ENCODE results near the gene RBBP8NL.

The RBBP8NL gene

DNA sequence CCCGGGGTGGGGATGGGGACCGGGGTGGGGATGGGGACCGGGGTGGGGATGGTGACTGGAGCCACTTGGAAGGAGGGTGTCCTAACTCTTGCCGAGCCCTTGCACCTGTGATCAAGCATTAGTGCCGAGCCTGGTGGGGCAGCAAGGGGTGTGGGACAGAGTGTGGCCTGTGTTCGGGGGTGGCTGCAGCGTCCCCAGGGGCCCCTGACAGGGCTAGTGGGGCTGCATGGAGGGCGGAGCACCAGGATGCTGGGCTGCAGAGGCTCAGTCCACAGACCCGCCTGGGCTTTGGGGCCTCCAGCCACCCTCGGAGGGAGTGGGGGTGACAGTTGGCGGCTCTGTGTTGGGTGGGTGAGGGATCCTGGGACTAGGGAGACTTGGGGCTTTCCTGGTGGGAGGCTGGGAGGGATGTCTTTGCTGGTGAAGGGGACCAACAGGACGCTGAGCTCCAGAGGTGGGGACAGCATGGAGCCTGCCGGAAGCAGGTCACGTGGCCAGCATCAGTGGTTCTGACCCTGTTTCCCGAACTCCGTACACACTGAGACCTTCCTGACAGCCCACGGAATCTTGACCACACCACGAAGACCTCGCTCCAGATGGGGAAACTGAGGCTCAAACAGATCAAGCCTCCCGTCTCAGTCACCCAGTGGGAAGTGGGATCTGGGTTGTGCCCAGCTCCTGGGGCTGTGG lies 4.6 kb downstream of the RBBP8NL start:
- Mint-ChIP-seq H3K27ac (no peak overlapping the region), H3K4me1 (peaks cover 55% of the 10 kb centered on the region), H3K27me3 (ENCODE audit: low read depth, poor library complexity) (peaks cover 11% of the 10 kb centered on the region), H3K9me3 (no peaks in the 10 kb centered on the region), H3K4me3 (no peak overlapping the region), H3K36me3 (ENCODE audit: low read depth) (no peaks in the 10 kb centered on the region)
- TF ChIP-seq, protein P1, sequence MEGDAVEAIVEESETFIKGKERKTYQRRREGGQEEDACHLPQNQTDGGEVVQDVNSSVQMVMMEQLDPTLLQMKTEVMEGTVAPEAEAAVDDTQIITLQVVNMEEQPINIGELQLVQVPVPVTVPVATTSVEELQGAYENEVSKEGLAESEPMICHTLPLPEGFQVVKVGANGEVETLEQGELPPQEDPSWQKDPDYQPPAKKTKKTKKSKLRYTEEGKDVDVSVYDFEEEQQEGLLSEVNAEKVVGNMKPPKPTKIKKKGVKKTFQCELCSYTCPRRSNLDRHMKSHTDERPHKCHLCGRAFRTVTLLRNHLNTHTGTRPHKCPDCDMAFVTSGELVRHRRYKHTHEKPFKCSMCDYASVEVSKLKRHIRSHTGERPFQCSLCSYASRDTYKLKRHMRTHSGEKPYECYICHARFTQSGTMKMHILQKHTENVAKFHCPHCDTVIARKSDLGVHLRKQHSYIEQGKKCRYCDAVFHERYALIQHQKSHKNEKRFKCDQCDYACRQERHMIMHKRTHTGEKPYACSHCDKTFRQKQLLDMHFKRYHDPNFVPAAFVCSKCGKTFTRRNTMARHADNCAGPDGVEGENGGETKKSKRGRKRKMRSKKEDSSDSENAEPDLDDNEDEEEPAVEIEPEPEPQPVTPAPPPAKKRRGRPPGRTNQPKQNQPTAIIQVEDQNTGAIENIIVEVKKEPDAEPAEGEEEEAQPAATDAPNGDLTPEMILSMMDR (IDR thresholded peaks at IDR 0.05) = no peak
- DNase-seq = no peak

DNA sequence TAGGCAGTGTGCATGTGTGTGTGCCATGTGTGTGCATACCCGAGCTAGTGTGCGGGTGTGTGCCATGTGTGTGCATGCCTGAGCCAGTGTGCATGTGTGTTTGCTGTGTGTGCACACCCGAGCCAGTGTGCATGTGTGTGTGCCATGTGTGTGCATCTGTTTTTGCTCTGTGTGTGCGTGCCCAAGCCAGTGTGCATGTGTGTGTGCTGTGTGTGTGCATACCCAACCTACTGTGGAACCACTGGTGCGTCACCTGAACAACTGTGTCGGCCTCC lies 5.7 kb downstream of the RBBP8NL start:
- Mint-ChIP-seq H3K4me1 (peaks cover 45% of the 10 kb centered on the region), H3K27me3 (ENCODE audit: low read depth, poor library complexity) (peaks cover 13% of the 10 kb centered on the region), H3K27ac (no peak overlapping the region), H3K36me3 (ENCODE audit: low read depth) (no peaks in the 10 kb centered on the region), H3K9me3 (no peaks in the 10 kb centered on the region), H3K4me3 (no peak overlapping the region)
- TF ChIP-seq, protein P1 (IDR thresholded peaks at IDR 0.05) = no peak
- DNase-seq = no peak

DNA sequence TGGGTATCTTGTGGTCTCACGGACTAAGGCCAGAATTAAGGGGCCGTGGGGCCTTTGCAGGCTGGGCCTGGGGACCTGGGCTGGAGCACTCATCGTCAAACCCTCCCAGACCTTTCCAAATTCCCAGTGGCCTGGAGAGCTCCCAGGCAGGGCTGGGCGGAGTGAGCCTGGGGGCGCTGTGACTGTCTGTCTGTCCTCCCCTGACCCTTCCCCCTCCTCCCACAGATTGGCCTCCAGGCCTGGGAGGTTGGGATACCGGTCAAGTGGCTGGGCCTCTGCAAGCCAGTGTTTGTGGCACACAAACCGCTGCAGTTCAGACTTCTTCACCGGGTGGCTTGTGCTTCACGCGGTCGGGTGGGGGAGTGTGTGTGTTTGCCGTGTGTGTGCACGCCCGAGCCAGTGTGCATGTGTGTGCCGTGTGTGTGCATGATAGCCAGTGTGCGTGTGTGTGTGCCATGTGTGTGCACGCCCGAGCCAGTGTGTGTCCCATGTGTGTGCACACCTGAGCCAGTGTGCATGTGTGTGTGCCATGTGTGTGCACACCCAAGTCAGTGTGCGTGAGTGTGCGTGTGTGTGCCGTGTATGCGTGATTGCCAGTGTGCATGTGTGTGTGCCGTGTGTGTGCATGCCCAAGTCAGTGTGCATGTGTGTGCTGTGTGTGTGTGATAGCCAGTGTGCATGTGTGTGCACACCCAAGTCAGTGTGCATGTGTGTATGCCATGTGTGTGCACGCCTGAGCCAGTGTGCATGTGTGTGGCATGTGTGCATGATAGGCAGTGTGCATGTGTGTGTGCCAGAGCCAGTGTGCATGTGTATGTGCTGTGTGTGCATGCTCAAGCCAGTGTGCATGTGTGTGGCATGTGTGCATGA lies 6.3 kb downstream of the RBBP8NL start:
- Mint-ChIP-seq H3K4me1 (peaks cover 39% of the 10 kb centered on the region), H3K36me3 (ENCODE audit: low read depth) (no peaks in the 10 kb centered on the region), H3K27me3 (ENCODE audit: low read depth, poor library complexity) (peaks cover 13% of the 10 kb centered on the region), H3K9me3 (no peaks in the 10 kb centered on the region), H3K4me3 (no peak overlapping the region), H3K27ac (no peak overlapping the region)
- DNase-seq = no peak
- TF ChIP-seq, protein P1 (IDR thresholded peaks at IDR 0.05) = no peak

DNA sequence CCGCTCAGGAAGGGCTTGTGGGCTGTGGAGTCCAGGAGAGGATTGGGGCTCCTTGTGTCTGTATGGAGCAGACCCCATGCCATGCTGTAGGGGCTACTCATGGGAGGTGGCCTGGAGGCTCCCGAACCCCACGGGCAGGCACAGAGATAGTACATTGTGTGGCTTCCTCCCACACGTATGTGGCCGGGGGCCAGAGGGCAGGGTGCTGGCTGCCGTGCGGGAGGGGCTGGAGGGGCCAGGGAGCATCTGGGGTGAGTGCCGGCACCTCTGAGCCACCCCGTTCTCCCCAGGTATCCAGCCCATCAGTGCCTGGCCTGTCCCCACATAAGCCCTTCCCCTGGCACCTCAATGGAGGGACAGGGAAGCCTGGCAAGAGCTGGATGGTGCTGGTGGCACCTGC lies 7.6 kb downstream of the RBBP8NL start:
- H3K27me3 Mint-ChIP-seq (ENCODE audit: low read depth, poor library complexity) = peaks cover 13% of the 10 kb centered on the region

DNA sequence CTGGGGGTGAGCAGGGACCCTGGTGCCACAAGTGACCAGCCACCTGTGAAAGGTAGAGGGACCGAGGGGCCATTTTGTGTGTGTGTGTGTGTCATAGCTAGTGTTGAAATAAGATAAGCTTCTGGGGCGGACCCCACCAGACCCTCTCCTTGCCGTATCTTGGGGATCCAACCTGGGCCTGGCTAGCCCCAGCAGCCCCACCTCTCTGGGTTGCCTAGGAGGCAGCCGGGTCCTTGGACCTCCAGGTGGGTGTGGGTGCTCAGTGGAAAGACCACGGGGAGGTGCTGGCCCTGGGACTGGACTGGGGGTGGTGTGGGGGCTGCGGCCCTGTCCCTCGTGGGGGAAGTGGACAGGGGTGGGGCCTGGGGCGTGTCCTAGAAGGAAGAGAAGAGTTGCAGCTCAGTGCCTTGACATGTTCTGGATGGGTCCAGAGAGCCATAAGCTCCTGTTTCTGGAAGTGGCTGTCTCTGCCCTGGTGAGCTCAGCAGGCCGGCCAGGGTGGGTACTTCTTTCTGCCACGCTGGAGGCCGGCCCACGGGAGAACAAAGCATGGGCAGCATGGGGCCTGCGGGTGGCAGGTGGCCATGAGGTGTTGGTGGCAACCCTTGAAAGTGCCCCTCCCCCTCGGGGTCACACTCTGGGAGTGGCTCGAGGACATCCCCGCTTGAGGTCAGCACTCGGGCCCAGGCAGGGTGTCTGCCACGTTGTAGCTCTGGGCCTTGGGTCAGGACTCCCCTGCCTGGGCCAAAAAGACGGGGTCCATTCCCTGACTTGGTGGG lies 8.4 kb downstream of the RBBP8NL start:
- H3K9me3 Mint-ChIP-seq = no peaks in the 10 kb centered on the region
- H3K27me3 Mint-ChIP-seq (ENCODE audit: low read depth, poor library complexity) = peaks cover 10% of the 10 kb centered on the region
- DNase-seq = no peak
- TF ChIP-seq, protein P1 (IDR thresholded peaks at IDR 0.05) = no peak
- peaks cover 25% of the 10 kb centered on the region for H3K4me1 Mint-ChIP-seq
- no peak overlapping the region for H3K27ac Mint-ChIP-seq
- no peaks in the 10 kb centered on the region for H3K36me3 Mint-ChIP-seq (ENCODE audit: low read depth)
- no peak overlapping the region for H3K4me3 Mint-ChIP-seq

More for the DNA sequence above, 7.6 kb downstream of the RBBP8NL start:
- H3K9me3 Mint-ChIP-seq = no peaks in the 10 kb centered on the region
- no peak for DNase-seq
- H3K4me1 Mint-ChIP-seq = peaks cover 31% of the 10 kb centered on the region
- H3K27ac Mint-ChIP-seq = no peak overlapping the region
- TF ChIP-seq, protein P1 (IDR thresholded peaks at IDR 0.05) = no peak
- H3K4me3 Mint-ChIP-seq = no peak overlapping the region
- no peaks in the 10 kb centered on the region for H3K36me3 Mint-ChIP-seq (ENCODE audit: low read depth)

Data from nephron progenitor cell (in vitro differentiated cells).